ENCODE data around the gene PMF1. TPM values are rescaled to one million over a fixed set of nuclear protein-coding genes. Genes with fewer than 3 reads are reported as not detected.

The PMF1 gene
- total and polyA plus RNA-seq, 2 of the 13 experiments (the other 11 are each of a cell fraction or from before 2014, with no cell fraction given), result 72.5 to 89.0 TPM

DNA sequence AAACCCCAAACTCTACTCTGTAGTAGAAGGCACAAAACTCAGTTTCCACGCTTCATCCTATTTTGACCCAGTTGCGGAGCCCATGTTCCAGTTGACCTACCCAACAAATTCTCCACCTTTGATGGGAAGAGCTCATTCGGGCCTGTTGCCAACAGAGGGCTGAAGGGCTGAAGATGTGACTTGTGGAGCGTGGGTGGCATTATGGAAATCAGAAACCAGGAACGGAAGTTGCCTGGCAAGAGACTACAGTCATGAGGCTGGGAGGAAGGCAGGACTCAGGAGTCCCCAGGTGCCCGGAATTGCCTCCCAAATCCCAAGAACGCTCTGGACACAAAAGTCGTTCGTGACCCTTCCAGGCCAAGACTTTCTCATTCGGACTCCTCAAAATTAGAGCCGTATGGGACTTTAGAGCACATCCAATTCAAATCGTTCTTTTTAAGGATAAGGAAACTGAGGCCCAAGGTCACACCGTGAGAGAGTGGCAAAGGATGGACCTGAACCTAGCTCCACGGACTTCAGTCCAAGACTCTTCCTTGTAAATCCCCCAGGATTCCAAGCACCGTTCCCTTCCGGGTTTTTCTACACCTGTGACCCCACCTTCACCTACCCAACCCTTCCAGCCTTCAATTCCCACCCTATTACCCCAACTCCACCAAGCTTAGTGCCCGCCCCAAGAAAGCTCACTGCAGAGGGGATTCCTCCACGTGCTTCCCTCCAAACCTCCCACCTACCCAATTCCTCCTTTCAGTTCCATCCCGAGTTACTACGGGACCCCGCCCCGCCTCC lies 69.1 kb downstream of the PMF1 start:
- ATAC-seq (peak; percentile 21), FAIRE-seq (peak; percentile 58), DNase-seq (ENCODE audit: low spot score) (peak; percentile 35)
- H3K9me3 ChIP-seq (ENCODE audit: low read length), result no peaks in the 10 kb centered on the region
- H2AFZ ChIP-seq (ENCODE audit: low read length), result no peak overlapping the region
- CTCF ChIA-PET (ENCODE audit: low intra/inter-chr PET ratio, low total read pairs), result no interaction called here
- H4K20me1 ChIP-seq (ENCODE audit: insufficient read depth, low read length), result peaks cover 14% of the 10 kb centered on the region
- intact Hi-C loops (cut with micrococcal nuclease; ENCODE audit: unreplicated experiment) (no loop called here), in situ Hi-C loops (cut with HindIII; ENCODE audit: extremely low pct_ligation_motif_present, low pct_unique_long_range_greater_than_20kb) (no loop called here)
- peaks cover 50% of the 10 kb centered on the region for H3K79me2 ChIP-seq (ENCODE audit: insufficient read depth, low read length)
- 9% methylated on average over 21 of the region's 22 CpGs for WGBS (ENCODE audit: low lambda C conversion rate)
- H3K4me1 ChIP-seq (ENCODE audit: insufficient read depth, low read length), result peaks cover 33% of the 10 kb centered on the region
- peak overlapping the region; percentile 78 for H3K27ac ChIP-seq (ENCODE audit: extremely low read length, insufficient read depth, low read length)
- H3K4me2 ChIP-seq (ENCODE audit: low read depth, low read length), result peak overlapping the region; percentile 88
- BruUV-seq (replicated peaks), result TSS peak; percentile 55
- peak overlapping the region; percentile 96 for H3K9ac ChIP-seq (ENCODE audit: insufficient read depth, low read depth, low read length)
- H3K4me3 ChIP-seq (replicated peaks in 1 of 3; ENCODE audit: insufficient read depth in 1 of 3, low read depth in 2 of 3, low read length in 3 of 3), result peak overlapping the region; percentile 71 to 95 (median 87)
- H3K36me3 ChIP-seq (replicated peaks in 1 of 2; ENCODE audit: control insufficient read depth in 1 of 2, insufficient read depth in 2 of 2, low read length in 2 of 2), result peaks cover 12 to 37% of the 10 kb centered on the region in 2 experiments
- H3K27me3 ChIP-seq (ENCODE audit: control insufficient read depth in 1 of 2, insufficient read depth in 2 of 2, low read length in 2 of 2), result no peaks in the 10 kb centered on the region; a peak in 1 of 5 replicates
- POLR2A ChIA-PET, result interaction anchor here (0.7 to 7.1 kb wide), 23 partner anchors 10 to 228 kb away, joined by 3 to 115 read pairs (median 5); partner anchors contain the start of genes CCT3, GLMP, LAMTOR2 and PAQR6
- TF ChIP-seq TOE1 (CRISPR knock-in tag; IDR thresholded peaks at IDR 0.05) (no peak), RARA (CRISPR knock-in tag; IDR thresholded peaks at IDR 0.05) (peak; percentile 2; the same call in 1 of the 2 replicates), ELF3 (CRISPR knock-in tag; IDR thresholded peaks at IDR 0.05) (peak; percentile 39; the same call in 1 of the 2 replicates), ETV5 (CRISPR knock-in tag; IDR thresholded peaks at IDR 0.05; ENCODE audit: borderline replicate concordance) (0 out of 2 replicates have a peak, but pooled peaks have one; percentile 21), ZNF891 (CRISPR knock-in tag; IDR thresholded peaks at IDR 0.05) (peak; percentile 53; the same call in 1 of the 2 replicates), GABPA (IDR thresholded peaks at IDR 0.05; ENCODE audit: low read depth, low read length) (no peak), GABPA (CRISPR knock-in tag; IDR thresholded peaks at IDR 0.05; ENCODE audit: low read depth) (peak; percentile 56), ZEB1 (IDR thresholded peaks at IDR 0.05; ENCODE audit: insufficient replicate concordance, low read depth) (peak; percentile 3), ZNF143 (CRISPR knock-in tag; IDR thresholded peaks at IDR 0.05) (peak; percentile 75), ZNF224 (CRISPR knock-in tag; IDR thresholded peaks at IDR 0.05) (peak; percentile 65; the same call in 1 of the 2 replicates), NFE2 (CRISPR knock-in tag; IDR thresholded peaks at IDR 0.05) (no peak), CBX5 (CRISPR knock-in tag; IDR thresholded peaks at IDR 0.05; ENCODE audit: borderline replicate concordance) (0 out of 2 replicates have a peak, but pooled peaks have one; percentile 9), ATAD3A (CRISPR knock-in tag; IDR thresholded peaks at IDR 0.05) (no peak), ZNF562 (CRISPR knock-in tag; IDR thresholded peaks at IDR 0.05; ENCODE audit: borderline replicate concordance) (no peak), KLF6 (CRISPR knock-in tag; IDR thresholded peaks at IDR 0.05) (0 out of 2 replicates have a peak, but pooled peaks have one; percentile 10), MIER2 (CRISPR knock-in tag; IDR thresholded peaks at IDR 0.05) (no peak), ZNF34 (CRISPR knock-in tag; IDR thresholded peaks at IDR 0.05; ENCODE audit: borderline replicate concordance) (no peak)
- TF ChIP-seq, protein P1, sequence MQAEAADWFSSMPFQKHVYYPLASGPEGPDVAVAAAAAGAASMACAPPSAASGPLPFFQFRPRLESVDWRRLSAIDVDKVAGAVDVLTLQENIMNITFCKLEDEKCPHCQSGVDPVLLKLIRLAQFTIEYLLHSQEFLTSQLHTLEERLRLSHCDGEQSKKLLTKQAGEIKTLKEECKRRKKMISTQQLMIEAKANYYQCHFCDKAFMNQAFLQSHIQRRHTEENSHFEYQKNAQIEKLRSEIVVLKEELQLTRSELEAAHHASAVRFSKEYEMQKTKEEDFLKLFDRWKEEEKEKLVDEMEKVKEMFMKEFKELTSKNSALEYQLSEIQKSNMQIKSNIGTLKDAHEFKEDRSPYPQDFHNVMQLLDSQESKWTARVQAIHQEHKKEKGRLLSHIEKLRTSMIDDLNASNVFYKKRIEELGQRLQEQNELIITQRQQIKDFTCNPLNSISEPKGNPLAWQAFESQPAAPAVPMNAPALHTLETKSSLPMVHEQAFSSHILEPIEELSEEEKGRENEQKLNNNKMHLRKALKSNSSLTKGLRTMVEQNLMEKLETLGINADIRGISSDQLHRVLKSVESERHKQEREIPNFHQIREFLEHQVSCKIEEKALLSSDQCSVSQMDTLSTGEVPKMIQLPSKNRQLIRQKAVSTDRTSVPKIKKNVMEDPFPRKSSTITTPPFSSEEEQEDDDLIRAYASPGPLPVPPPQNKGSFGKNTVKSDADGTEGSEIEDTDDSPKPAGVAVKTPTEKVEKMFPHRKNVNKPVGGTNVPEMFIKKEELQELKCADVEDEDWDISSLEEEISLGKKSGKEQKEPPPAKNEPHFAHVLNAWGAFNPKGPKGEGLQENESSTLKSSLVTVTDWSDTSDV (CRISPR knock-in tag; IDR thresholded peaks at IDR 0.05), result 0 out of 2 replicates have a peak, but pooled peaks have one; percentile 21
- TF ChIP-seq, protein P2, sequence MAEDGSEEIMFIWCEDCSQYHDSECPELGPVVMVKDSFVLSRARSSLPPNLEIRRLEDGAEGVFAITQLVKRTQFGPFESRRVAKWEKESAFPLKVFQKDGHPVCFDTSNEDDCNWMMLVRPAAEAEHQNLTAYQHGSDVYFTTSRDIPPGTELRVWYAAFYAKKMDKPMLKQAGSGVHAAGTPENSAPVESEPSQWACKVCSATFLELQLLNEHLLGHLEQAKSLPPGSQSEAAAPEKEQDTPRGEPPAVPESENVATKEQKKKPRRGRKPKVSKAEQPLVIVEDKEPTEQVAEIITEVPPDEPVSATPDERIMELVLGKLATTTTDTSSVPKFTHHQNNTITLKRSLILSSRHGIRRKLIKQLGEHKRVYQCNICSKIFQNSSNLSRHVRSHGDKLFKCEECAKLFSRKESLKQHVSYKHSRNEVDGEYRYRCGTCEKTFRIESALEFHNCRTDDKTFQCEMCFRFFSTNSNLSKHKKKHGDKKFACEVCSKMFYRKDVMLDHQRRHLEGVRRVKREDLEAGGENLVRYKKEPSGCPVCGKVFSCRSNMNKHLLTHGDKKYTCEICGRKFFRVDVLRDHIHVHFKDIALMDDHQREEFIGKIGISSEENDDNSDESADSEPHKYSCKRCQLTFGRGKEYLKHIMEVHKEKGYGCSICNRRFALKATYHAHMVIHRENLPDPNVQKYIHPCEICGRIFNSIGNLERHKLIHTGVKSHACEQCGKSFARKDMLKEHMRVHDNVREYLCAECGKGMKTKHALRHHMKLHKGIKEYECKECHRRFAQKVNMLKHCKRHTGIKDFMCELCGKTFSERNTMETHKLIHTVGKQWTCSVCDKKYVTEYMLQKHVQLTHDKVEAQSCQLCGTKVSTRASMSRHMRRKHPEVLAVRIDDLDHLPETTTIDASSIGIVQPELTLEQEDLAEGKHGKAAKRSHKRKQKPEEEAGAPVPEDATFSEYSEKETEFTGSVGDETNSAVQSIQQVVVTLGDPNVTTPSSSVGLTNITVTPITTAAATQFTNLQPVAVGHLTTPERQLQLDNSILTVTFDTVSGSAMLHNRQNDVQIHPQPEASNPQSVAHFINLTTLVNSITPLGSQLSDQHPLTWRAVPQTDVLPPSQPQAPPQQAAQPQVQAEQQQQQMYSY (CRISPR knock-in tag; IDR thresholded peaks at IDR 0.05), result peak; percentile 92

Measured in HepG2 (cell line).